Stimulated activated CD4-positive, alpha-beta T cell treated with anti-CD3 and anti-CD28 coated beads, Interleukin-2, amount 100 ng/mL, for 4 hours (primary cell): ENCODE results near the gene RSF1.

Experiments
- DNase-seq: peaks from one replicate; pipeline ENCODE4 v3.0.0-alpha.2; 2020; ENCODE audit warnings: low read depth

The RSF1 gene

DNA sequence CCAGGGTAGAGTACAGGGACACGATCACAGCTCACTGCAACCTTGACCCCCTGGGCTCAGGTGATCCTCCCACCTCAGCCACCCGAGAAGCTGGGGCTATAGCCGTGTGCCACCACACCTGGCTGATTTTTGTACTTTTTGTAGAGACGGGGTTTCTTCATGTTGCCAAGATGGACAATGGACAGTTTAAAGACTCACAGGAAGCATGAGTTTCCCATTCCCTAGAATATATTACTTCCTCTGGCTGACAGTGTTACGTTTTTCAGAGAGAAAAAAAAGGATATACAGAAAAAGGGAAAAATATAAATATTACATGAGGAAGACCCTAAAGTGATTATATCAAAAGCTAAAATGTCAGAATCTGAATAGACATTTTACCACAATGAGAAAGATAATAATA lies 72.3 kb downstream of the RSF1 start:
- DNase-seq = no peak

DNA sequence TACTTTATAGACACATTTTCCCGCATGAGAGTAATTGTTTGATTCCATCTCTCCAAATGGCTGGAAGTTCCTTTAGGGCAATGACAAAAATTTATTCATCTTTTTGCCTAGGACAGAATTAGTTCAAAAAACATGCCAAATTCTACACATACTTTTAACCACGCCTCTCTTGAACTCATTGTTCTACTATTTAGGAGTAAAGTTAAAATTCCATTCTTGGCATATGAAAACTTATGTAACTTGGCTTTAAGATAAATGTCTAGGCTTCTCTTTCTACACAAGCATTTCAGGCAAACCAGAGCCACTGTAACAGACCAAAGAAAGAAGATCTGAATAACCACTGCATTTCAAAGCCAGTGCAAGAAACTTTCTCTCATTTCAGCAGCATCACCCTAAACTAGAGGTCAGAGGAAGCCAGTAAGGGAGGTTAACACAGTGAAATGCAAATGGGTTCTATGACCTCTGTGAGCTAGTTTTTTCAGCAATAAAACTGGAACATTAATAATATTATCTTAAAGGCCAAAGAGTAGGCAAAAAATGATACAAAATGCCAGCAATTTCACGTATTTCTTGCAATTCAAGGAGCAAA lies 73.0 kb downstream of the RSF1 start:
- DNase-seq = no peak

DNA sequence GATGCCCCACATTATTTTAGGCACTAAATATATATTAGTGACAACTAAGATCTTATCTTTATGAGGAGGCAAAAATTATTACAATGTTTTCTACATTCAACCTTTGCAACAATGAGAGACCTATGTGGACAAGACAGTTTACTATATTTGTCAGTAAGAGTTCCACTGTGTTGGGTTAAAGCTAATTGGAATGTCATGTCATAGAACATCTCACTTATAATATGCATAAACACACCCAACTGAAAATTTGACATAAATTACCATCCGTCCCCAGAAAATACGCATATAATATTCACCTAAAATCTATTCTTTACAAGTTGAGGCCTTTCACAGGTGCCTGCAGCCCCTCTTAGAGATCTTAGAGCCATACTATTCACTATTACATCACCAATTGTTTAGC lies 84.0 kb downstream of the RSF1 start:
- no peak for DNase-seq

DNA sequence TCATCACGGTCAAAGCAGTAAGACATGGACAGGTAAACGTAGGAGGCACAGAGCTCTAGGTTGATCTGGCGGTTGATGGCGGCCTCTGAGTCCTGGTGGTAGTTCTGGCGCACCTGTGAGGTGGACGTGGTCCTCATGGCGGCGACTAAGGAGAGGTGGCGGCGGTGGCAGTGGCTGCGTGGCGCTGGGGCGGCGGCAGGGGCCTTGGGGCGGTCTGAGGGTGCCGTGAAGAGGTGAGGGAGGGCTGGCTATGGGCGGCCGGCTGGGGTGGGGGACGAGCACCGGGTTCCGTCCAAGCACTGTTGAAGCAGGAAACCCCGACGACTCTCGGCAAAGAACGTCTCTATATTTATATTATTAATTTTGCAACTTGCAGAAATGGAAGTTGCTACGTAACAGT lies 85.6 kb downstream of the RSF1 start:
- no peak for DNase-seq

DNA sequence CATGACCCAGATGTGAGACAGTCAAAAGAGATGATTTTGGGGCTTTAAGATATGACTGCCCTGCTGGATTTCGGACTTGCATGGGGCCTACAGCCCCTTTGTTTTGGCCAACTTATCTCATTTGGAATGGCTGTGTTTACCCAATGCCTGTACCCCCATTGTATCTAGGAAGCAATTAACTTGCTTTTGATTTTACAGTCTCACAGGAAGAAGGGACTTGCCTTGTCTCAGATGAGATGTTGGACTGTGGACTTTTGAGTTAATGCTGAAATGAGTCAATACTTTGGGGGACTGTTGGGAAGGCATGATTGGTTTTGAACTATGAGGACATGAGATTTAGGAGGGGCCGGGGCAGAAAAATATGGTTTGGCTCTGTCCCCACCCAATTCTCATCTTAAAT lies 88.4 kb downstream of the RSF1 start:
- DNase-seq = no peak

DNA sequence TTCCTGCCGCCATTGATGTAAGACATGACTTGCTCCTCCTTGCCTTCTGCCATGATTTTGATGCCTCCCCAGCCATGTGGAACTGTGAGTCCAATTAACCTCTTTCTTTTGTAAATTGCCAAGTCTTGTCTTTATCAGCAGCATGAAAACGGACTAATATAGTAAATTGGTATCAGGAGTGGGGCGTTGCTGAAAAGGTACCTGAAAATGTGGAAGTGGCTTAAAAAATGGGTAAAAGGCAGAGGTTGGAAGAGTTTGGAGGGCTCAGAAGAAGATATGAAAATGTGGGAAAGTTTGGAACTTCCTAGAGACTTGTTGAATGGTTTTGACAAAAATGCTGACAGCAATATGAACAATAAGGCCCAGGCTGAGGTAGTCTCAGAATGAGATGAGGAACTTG lies 89.7 kb downstream of the RSF1 start:
- no peak for DNase-seq

DNA sequence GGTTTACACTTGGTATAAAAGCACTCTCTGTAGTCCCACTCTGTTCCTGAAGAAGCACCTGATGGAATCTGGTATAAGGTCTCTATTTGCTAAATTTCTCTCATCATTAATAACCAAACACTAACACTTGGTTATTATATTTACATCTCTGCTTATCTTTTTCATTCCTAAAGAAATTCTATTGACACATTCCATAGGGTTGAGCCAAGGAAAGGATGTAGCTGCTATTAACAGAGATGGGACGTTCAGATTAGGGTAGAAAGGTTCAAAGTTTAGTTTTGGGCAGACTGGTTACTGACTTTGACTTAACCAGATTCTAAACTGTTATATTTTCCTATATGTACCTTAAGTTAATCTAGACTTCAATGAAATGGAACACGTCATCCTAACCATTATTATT lies 91.5 kb downstream of the RSF1 start:
- no peak for DNase-seq

DNA sequence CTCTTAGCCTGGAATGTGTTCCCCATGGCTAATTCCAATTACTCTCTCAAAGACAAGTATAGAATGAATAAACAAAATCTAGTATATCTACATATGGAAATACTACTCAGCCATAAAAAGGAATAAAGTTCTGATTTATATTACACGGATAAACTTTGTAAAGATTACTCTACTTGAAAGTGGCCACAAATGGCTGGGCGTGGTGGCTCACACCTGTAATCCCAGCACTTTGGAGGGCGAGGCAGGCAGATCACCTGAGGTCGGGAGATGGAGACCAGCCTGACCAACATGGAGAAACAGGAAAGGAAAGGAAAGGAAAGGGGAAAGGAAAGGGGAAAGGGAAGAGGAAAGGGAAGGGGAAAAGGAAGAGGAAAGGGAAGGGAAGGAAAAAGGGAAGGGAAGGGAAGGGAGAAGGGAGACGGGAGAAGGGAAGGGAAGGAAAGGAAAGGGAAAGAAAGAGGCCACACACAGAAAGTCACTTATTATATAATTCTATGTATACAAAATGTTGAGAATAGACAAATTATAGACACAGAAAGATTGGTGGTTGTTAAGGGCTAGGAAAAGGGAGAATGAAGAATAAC lies 92.2 kb downstream of the RSF1 start:
- no peak for DNase-seq

DNA sequence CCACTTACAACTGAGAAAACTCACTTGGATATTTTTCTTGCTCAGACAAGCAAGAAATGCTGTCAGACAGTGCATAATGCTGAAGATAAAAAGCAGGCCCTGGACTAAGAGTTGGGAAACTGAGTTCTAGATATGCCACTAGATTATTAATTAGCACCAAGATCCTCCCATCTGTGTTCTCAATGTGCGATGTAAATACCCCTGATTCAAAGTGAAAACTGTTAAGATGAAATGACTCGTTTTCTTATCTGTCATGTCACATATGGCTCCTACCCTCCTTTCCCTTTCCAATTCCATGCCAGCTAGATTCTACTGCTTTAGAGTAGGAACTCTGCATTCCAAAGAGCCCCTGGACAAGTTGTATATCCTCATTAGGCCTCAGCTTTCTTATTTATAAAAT lies 94.0 kb downstream of the RSF1 start:
- DNase-seq = no peak

DNA sequence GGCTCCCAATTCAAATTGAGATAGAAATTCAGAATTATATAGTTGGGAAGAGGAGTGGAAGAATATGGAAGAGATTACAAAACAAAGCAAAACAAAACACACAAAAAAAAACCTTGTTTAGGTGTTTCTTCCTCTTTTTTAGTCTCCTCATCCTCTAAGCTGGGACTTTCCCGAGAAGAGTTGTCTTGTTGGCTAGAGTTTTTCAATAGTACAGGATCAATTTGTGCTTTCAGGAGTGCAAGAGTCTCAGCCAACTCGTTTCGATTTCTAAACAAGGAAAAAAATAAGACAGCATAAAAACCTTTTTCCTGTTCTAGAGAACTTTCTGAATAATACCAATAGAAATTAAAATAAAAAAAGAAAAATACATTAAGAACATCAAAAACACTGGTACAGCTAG lies 95.1 kb downstream of the RSF1 start:
- no peak for DNase-seq

DNA sequence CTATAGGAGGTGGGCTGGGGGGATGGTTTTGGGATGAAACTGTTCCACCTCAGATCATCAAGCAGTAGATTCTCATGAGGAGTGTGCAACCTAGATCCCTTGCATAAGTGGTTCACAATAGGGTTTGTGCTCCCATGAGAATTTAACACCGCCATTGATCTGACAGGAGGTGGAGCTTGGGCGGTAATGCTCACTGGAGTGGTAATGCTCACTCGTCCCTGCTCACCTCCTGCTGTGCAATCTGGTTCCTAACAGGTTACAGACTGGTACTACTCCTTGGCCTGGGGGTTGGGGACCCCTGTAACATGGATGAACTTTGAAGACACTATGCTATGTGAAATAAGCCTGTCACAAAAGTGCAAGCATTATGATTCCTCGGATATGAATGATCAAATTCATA lies 95.9 kb downstream of the RSF1 start:
- DNase-seq = no peak

DNA sequence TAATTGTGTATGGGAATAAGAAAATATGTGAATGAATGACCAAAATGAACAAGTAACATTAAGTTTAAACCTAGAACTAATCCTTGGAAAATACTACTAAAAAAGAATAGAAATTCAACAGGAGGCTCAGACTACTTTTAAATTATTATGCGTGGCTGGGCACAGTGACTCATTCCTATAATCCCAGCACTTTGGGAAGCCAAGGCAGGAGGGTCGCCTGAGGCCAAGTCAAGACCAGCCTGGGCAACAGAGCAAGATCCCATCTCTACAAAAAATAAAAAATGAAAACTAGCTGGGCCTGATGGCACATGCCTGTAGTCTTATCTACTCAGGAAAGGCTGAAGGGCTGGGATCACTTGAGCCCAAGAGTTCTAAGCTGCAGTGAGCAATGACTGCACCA lies 97.5 kb downstream of the RSF1 start:
- no peak for DNase-seq

DNA sequence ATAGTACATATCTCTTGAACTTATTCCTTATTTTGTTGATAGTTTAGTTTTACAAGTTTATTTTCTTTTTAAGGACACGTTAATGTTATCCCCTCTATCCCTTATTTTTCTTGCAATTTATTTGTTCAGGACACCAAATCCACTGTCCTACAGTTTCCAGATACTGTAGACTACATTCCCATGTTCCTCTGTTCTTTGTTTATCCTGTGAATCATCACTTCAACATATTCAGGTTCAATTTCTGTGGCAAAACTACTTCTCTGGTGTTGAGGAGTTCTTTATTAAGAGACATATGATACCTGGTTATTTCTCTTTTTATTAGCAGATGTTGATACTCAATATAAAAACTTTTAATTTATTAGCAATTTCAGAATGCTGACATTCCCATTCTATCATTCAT lies 110.2 kb downstream of the RSF1 start:
- DNase-seq = no peak

DNA sequence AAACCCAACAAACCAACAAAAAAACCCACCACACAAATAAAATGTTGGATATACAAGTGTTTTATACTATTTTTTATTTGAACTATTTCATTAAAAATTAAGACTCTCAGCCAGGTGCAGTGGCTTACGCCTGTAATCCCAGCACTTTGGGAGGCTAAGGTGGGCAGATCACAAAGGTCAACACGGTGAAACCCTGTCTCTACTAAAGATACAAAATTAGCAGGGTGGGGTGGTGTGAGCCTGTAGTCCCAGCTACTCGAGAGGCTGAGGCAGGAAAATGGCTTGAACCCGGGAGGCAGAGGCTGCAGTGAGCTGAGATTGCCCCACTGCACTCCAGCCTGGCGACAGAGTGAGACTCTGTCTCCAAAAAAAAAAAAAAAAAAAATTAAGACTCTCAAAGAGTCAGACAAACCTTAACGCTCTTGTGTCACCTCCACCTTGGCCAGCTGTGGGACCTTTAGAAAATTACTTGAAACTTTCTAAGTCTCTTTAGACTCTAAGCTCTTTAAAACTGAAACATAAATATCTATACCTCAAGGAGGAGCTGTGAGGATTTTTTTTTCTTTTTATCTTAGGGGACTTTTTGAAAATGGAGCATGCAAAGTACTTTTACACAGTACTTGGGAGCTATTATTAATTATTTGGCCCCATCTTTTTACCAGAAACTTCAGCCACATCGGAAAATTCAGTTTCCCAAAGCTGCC lies 114.5 kb downstream of the RSF1 start:
- DNase-seq = no peak

DNA sequence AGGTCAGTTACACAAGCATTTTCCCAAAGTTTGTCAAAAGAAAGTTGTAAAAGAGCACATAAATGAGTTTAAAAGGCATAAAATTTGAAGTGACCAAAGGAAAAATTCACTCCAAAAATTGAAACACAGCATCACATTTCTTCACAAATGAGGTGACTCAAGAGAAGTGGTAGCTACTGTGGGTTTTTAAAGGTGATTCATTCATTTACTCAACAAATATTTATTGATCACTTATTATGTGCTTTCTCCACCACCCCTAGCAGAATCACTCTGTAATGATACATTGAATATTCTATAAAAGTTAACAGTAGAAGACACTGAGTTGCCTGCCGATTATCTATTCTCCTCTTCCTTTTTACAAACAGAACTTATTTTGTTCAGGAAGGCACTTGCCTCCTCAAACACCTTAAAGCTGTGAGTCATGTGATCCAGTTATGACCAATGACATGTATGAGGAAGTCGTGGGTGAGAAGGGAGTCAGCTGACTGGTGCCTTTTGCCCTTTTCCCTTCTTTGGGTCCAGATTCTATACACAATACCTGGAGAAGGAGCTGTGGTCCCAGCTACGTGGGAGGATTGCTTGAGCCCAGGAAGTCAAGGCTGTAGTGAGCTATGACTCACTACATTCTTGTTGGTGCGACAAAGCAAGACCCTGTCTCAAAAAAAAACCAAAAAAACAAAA lies 115.2 kb downstream of the RSF1 start:
- no peak for DNase-seq

DNA sequence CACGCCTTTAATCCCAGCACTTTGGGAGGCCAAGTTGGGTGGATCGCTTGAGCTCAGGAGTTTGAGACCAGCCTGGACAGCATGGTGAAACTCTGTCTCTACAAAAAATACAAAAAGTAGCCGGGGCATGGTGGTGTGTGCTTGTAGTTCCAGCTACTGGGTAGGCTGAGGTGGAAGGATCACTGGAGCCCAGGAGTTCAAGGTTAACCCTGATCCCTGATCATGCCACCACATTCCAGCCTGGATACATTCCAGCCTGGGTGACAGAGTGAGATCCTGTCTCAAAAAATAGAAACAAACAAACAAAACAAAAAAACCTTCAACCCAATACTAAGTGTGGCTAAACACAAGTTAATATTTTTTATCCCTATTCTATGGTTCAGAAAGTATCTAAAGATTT lies 116.5 kb downstream of the RSF1 start:
- no peak for DNase-seq

DNA sequence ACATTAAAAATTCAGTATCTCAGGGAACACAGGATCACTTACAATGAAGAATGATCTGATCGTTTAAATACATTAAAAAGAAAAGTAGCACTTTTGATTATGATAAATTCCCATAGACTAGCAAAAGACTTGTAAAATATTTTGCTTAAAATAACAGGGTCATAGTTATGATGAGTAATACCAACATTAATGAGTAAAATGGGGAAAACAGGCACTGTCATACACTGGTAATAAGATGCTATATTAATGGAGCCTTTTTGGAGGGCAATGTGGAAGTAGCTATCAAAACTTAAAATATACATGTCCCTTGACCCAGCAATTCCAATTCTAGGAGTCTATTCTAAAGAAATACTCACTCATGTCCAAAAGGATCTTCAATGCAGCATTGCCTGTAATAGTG lies 121.1 kb downstream of the RSF1 start:
- DNase-seq = no peak

DNA sequence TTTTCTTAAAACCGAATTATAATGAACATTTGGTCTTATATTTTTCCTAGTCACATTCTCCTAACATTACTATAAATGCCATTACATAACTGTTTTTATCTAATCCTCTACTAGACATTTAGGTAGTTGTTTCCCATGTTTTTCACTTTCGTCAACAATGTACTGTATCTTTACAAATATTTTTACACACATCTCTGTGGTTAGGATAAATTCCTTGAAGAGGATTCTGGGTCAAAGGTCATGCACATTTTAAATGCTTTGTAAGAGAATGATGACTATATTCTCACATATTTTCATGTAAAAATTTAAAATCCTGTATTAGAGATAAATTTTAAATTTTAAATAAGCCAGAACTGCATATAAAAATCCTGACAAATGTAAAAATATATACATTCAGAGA lies 121.6 kb downstream of the RSF1 start:
- no peak for DNase-seq

DNA sequence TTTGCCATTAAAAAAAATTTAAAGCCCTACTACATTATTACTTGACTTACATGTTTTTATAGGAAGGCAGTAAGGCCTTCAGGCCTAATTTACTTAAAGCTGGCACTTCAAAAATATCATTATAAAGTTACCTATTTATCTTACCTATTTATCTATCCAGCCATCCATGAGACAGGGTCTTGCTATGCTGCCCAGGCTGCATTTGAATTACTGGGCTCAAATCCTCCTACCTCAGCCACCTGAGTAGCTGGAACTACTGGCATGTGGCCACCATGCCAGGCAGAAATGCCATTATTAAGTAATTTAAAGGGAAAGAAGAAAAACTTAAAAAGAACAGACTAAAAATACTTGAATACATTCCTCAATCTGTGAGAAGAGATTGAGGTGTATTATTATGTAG lies 122.7 kb downstream of the RSF1 start:
- DNase-seq = no peak

DNA sequence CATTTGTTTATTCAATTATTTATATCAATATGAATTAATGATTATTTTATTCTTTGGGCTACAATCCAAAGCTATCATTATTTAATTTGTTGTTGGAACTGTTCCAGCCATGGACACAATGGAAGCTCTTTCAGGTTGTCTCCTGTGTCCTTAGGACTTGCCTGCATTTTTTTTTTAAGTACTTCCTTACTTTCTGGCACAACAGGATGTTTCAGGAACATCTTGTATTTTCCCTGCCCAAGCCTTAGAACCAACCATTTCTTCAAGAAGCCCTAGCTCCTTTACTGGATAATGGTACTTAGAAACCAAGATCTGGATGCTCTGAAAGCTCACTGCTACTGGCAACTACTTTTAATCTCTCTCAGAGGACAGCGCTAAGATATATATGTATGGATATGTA lies 125.1 kb downstream of the RSF1 start:
- DNase-seq = no peak

DNA sequence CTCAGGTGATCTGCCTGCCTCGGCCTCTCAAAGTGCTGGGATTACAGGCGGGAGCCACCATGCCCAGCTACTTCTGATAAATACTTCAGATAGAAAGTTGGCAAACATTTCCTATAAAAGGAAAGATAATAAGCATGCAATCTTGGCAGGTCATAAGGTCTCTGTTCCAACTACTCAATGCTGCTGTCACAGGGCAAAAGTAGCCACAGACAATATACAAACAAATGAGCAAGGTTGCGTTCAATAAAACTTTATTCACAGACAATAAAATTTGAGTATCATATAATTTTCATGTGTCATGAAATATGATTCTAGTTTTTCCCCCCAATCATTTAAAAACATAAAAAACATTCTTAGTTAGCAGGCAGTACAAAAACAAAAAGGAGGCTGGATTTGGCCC lies 129.9 kb downstream of the RSF1 start:
- no peak for DNase-seq

DNA sequence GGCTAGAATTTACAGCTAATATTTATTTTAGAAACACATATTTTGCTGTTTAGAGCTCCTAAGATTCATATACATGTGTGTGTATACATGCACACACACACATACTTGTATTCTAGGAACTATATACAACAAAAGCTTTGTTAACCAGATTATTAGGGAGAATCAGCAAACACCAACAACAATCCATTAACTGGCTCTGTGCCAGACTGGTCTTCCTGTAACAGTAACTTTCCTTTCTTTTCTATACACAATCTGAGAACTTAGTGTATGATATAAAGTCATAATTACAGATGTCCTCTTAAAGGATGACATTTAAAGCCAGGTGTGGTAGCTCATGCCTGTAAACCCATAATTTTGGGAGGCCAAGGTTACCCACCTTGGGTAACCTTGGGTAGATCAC lies 133.4 kb downstream of the RSF1 start:
- DNase-seq = no peak

DNA sequence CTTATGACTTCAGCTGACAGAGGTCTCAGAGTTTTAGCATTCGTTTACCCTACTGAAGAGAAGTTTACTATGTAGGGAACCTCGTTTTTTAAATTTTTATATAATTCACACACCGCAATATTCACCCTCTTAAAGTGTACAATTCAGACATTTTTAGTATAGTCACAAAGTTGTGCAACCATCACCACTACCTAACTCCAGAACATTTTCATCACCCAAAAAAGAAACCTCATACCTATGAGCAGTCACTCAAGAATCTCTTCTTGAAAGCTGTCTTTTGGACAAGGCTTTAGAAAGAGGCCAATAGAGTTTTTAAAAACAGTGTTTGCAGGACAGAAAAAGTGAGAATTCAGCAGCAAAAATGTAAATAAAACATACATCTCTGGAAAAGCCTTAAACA lies 143.4 kb downstream of the RSF1 start:
- no peak for DNase-seq

DNA sequence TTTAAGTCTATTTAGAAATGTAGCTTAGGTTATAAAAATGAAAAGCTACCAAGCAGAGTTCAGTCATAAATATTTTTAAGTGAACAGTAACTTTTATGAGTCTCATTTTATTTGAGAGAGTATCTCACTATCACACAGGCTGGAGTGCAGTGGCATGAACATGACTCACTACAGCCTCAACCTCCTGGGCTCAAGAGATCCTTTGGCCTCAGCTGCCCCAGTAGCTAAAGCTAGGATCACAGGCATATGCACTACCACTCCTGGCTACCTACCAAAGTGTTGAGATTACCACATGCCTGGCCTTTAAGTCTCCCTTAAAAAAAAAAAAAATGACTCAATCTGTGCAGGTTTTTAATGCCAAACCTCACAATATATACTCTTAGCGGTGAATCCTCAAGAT lies 148.3 kb downstream of the RSF1 start:
- DNase-seq = no peak
